Measurements from ENCODE around the gene KRT6C.
"Not testable (repeated sequence)": the region's sequence is repeated elsewhere in the genome, so short reads cannot be mapped to it uniquely, and the experiment has no call there.

KRT6C gene

DNA sequence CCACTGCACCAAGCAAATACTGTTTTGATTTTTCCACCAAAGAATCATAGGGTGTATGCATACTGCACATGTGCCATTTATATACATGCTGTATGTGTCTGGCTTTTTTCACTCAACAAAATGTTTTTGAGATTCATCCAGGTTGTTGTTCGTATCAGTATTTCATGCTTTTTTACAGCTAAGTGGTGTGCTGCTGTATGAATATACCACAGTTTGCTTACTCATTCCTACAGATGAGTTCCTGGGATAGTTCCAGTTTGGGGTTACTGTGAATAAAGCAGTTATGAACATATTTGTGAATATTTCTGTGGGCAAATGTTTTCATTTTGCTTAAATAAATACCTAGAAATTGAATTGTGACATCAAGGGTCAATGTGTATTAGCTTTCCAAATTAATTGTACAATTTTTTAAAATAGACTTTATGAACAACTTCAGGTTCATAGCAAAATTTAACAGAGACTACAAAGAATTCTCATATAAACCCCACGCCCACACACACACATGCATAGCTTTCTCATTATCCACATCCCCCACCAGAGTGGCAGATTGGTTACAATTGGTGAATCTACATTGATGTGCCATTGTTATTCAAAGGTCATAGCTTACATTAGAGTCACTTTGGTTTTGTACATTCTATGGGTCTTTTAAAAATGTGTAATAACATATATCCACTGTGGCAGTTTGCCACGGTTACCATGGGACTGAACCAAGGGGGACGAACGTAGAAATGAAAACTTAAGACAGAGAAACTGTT is 26.4 kb upstream of the KRT6C start:
- no peak for DNase-seq

DNA sequence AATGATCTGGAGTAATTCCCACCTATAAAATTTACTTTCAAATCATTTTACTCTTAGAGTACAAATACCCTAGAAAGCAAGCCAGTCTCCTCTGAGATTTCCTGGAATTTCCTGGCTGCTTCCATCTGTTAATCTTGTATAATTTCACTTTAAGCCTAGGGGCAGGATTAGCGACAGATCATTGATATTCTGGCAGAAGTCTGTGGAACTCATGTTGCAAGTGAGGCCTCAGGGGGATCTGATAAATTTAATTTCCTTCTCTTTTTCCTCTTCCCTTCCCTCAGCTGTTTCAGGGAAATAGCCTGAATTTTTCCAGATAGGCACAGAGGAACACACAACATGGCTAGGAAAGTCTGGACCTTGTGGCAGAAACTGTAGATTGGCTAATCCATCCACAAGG is 25.3 kb upstream of the KRT6C start:
- no peak for DNase-seq

GRCh38 chr12:52497975-52498374 is 24.4 kb upstream of the KRT6C start:
- DNase-seq: no peak

GRCh38 chr12:52496590-52497071 is 23.0 kb upstream of the KRT6C start:
- no peak for DNase-seq

- no peak for DNase-seq
Observed at GRCh38 chr12:52496054-52496453, 22.4 kb upstream of the KRT6C start.

DNA sequence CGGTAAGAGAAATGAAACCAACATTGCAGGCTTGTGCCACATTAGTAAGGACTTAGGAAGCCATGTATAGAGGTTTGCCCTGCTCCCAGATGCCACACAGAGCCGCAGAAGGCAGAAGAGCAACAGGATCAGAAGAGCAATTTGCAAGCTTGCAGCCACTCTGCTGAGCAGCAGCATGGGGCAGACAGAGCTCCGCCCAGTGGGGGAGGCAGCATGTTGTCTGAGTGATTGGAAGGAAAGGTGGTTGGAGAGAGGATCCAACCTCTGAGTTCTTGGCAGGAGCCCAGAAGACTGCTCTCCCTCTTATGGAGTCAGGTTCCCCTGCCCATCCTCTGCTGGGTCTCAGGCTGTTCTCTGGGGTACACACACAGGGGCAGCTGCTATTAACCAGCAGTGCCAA is 21.8 kb upstream of the KRT6C start:
- no peak for DNase-seq

GRCh38 chr12:52494518-52494917 is 20.9 kb upstream of the KRT6C start:
- DNase-seq: no peak

DNA sequence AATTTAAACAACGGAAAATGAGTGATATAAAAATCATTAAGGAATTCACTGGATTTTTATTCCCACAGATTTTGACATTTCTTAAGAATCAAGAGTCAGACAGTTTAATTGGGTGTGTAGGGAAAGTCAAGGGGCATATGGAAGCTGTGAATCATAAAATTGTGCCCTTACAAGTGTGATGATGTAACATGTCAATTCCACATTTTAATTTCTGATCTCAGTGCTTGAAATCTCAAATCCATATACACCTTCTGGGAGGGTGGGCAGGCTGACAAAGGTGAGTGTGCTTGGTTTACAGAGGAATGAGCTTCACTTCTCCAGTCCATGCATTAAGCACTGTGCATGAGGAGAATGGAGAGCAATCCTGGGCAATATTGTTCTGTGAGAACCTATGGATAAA is 20.5 kb upstream of the KRT6C start:
- no peak for DNase-seq

GRCh38 chr12:52493172-52493571 is 19.6 kb upstream of the KRT6C start, which contains the start of gene KRT6A:
Gene KRT6A, minus strand, starts transcription at chr12:52493257. Its CDS starts 69 bp downstream, at chr12:52493188.
- no peak for DNase-seq

- not testable (repeated sequence) for DNase-seq
Observed at GRCh38 chr12:52492405-52492804, 18.8 kb upstream of the KRT6C start.

DNA sequence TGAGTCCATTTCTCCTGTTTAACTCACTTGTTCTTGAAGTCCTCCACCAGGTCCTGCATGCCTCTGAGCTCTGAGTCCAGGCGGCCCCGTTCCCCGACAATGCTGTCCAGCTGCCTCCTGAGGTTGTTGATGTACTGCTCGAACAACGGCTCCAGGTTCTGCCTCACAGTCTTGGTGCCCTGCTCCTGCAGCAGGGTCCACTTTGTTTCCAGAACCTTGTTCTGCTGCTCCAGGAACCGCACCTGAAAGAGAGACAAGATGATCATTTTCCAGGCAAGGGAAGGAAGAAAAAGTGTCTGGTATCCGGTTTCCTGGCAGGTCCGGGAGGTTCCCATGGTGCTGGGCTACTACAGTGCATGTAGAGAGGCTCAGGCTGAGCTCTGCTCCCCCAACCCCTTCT is 17.9 kb upstream of the KRT6C start:
- not testable (repeated sequence) for DNase-seq

- no peak for DNase-seq
Observed at GRCh38 chr12:52488736-52489135, 15.1 kb upstream of the KRT6C start.

- not testable (repeated sequence) for DNase-seq
Observed at GRCh38 chr12:52487744-52488443, 14.3 kb upstream of the KRT6C start.

- no peak for DNase-seq
Observed at GRCh38 chr12:52487211-52487610, 13.6 kb upstream of the KRT6C start.

DNA sequence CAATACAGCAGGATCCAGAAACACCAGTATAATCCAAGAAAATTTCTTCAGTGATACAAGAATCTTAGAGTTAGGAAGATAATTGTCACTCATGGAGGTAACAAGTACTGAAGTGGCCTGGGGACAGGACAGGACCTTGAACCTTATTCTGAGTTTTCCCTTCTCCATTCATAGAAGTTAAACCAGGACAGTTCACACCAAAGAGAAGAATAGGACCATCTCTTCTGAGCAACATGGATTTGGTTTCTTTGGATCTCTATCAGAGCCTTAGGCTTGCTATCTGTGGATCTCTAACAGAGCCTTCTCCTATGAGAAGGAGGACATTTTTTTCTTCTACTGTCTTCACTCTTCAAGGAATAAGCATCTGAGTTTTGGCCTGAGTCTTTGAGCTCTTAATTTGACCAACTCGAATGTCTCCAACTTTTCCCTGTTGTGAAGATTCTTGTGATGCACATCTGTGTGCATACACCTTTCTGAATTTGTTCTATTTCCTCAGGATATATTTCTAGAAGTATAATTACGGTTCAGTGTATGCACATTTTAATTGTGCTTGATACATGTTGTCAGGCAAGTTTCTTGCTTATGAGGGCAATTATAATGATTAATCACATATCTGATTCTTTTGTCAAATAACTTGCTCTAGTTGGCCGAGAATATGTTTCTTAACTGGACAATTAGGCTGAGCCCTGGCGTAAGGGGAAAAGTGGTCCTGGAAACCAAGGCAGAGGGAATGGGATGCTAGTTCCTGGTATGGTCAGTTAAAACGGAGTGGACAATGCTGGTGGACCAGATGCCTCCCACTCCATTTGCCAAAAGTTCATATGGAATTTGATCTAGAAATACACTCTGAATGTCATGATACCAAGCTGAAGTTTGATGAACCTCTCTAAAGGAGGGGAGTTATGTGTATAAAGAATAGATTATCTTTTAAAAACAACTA is 12.8 kb upstream of the KRT6C start:
- DNase-seq: no peak

DNA sequence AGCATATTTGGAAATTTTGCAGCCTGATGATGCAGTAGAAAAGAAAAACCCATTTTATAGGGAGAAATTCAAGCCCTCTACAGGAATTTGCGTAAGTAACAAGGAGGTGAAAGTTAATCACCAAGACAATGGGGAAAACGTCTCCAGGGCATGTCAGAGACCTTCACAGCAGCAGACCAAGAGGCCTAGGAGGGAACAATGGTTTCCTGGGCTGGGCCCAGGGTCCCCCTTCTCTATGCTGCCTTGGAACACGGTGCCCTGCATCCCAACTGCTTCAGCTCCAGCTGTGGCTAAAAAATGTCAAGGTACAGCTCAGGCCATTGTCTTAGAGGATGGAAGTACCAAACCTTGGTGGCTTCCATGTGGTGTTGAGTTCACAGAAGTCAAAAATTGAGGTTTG is 6.5 kb upstream of the KRT6C start:
- DNase-seq: no peak

- no peak for DNase-seq
Observed at GRCh38 chr12:52477651-52478050, 4.0 kb upstream of the KRT6C start.

DNA sequence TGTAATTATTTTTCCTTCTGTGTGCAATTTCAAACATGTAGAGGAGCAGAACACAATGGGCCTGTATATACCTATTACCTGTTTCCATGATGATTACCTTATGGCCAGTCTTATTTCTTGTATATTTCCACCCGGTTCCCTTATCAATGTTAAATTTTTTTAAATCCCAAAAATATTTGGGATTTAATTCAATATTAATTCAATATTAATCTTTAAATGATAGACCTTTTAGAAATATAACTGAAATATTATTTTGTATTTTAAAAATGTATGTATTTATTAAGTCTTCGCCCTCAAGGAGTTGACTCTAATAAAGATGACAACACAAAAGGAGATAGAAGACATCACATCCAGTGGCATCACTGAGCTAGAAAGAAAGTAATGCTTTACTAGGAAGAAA is 607 bp upstream of the KRT6C start:
- DNase-seq: no peak

DNA sequence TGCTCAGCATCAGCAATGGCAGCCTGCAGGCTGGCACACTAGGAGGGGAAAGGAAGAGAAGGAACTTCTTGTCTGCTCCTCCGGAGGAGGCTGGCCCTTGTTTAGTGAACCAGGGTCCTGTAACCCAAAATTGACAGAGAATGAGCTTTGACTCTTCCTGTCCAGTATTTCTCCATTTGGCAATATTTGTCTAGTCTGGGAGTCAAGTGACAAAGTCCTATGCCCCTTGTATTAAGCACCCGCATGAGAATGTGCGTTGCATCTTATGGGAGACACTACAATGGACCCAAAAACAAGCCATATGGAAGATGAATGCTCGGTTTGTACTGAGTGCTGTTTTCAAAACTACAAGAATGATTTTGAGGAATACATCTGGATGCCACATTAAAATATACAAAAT is 3.8 kb downstream of the KRT6C start:
- DNase-seq: no peak

- no peak for DNase-seq
Observed at GRCh38 chr12:52464897-52465296, 8.7 kb downstream of the KRT6C start.

DNA sequence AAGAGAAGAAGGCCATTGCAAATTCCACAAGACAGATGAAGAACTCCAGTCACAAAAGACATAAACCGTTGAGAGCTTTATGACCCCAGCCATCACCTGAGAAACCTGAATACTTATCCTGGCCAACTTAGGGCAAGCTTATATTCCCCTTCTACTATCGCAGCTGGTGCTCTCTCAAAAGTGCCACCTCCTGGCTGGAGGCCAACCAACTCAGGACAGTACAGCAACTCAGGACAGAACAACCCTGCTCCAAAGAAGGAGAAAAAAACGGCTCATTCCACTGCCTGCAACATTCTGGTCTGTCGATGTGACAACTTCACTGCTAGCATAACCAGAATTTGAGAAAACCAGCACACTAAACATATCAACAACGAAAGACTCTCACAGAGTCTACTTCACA is 11.9 kb downstream of the KRT6C start:
- DNase-seq: no peak

GRCh38 chr12:52458861-52459260 is 14.7 kb downstream of the KRT6C start:
- no peak for DNase-seq

- DNase-seq: no peak
Observed at GRCh38 chr12:52455821-52456220, 17.8 kb downstream of the KRT6C start.
